Measurements from ENCODE around the gene ATP8B3. TPM values are rescaled to one million over a fixed set of nuclear protein-coding genes. Genes with fewer than 3 reads are reported as not detected.
A peak's percentile ranks its signal among the peaks of the same experiment; 100 is the strongest.

The ATP8B3 gene
- total RNA-seq, 1 experiment from 2014 or later: 9.6 TPM

DNA sequence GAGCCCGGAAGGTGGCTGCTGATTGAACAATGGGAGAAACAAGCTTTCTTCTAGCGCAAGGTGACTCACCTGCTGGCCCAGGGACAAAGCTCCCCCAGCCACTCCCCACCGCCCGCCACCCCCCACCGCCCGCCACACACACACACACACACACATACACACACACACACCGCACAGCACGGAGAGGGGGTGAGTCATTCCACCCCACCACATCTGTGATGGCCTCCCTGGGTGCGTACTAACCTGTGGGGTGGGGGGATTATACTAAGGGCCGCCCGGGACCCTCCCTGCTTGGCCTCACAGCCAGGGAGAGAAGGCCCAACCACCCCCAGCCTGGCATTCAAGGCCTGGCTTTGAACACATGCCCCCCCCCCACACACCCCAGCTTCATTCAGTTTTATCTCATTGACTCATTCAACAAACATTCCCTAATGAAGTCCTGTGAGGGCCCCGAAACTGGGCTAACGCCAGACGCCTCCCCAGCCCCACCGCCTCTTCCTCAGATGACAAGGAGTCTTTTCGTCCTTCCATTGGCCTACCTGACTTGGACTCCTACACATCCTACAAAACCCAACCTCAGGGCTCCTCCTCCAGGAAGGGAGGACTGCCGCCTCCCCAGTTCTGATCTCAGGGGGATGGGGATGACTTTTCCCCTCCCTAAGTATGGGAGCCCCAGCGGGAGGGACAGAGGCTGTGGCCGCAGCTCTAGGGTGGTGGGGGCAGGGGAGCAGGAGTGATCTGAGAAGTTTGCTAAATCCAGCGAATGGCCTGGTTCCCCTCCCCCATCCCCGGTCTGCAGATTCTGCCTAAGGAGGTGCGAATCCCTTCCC lies 64.6 kb downstream of the ATP8B3 start:
- H3K27me3 Mint-ChIP-seq (ENCODE audit: low read depth): peaks cover 95% of the 10 kb centered on the region
- DNase-seq: peak; percentile 85
- H3K18ac ChIP-seq (ENCODE audit: insufficient read length, low read depth, low read length): no peak overlapping the region

More for the DNA sequence above, 64.6 kb downstream of the ATP8B3 start:
- H3K14ac ChIP-seq (ENCODE audit: insufficient read depth, low read length): no peak overlapping the region
- H3K56ac ChIP-seq (ENCODE audit: insufficient read length, low read depth, low read length): no peak overlapping the region
- no peak overlapping the region for H3K27ac ChIP-seq (ENCODE audit: insufficient read length, low read depth, low read length)
- no peak overlapping the region for H3T11ph ChIP-seq (ENCODE audit: low read length)
- H3K9ac ChIP-seq (ENCODE audit: extremely low read depth, insufficient read length, low read length): no peak overlapping the region
- H3K79me2 ChIP-seq (ENCODE audit: insufficient read depth, low read length): no peaks in the 10 kb centered on the region
- peak overlapping the region; percentile 52 for H3K4me2 ChIP-seq (ENCODE audit: insufficient read depth, insufficient read length, low read length)
- H3K4ac ChIP-seq (ENCODE audit: low read depth, low read length): no peak overlapping the region
- no peak overlapping the region for H4K5ac ChIP-seq (ENCODE audit: insufficient read length, low read depth, low read length)
- no peak overlapping the region for H4K91ac ChIP-seq (ENCODE audit: insufficient read length, low read depth, low read length)
- H3K79me1 ChIP-seq (ENCODE audit: insufficient read depth, low read depth, low read length, poor library complexity, severe bottlenecking): no peaks in the 10 kb centered on the region
- H2AFZ ChIP-seq (ENCODE audit: low read length): no peak overlapping the region
- H3K23me2 ChIP-seq (ENCODE audit: insufficient read length, low read depth, low read length, poor library complexity, severe bottlenecking): peaks cover 22% of the 10 kb centered on the region
- no peak overlapping the region for H4K8ac ChIP-seq (replicated peaks; ENCODE audit: insufficient read length, low read depth, low read length)
- TF ChIP-seq, protein P1, sequence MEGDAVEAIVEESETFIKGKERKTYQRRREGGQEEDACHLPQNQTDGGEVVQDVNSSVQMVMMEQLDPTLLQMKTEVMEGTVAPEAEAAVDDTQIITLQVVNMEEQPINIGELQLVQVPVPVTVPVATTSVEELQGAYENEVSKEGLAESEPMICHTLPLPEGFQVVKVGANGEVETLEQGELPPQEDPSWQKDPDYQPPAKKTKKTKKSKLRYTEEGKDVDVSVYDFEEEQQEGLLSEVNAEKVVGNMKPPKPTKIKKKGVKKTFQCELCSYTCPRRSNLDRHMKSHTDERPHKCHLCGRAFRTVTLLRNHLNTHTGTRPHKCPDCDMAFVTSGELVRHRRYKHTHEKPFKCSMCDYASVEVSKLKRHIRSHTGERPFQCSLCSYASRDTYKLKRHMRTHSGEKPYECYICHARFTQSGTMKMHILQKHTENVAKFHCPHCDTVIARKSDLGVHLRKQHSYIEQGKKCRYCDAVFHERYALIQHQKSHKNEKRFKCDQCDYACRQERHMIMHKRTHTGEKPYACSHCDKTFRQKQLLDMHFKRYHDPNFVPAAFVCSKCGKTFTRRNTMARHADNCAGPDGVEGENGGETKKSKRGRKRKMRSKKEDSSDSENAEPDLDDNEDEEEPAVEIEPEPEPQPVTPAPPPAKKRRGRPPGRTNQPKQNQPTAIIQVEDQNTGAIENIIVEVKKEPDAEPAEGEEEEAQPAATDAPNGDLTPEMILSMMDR (conservative IDR thresholded peaks at IDR 0.05): no peak
- no peaks in the 10 kb centered on the region for H3K9me3 ChIP-seq (ENCODE audit: control insufficient read depth, low read depth, low read length)
- H2AK5ac ChIP-seq (ENCODE audit: insufficient read length, low read length): no peak overlapping the region
- no peak overlapping the region for H2BK12ac ChIP-seq (ENCODE audit: insufficient read length, low read depth, low read length)
- H3K4me1 ChIP-seq (ENCODE audit: insufficient read depth, low read length): no peaks in the 10 kb centered on the region; the same call in 1 of the 2 replicates
- Mint-ChIP-seq H3K27ac (no peak overlapping the region), H3K4me1 (peaks cover 9 to 22% of the 10 kb centered on the region in 2 experiments), H3K9me3 (no peaks in the 10 kb centered on the region; a peak in 1 of 5 replicates), H3K4me3 (peak overlapping the region; percentile 51 to 83), H3K36me3 (ENCODE audit: insufficient read depth in 1 of 3, low read depth in 3 of 3) (no peaks in the 10 kb centered on the region)
- no peak overlapping the region for H2BK120ac ChIP-seq (ENCODE audit: low read depth, low read length, poor library complexity, severe bottlenecking)
- no peak overlapping the region for H2BK5ac ChIP-seq (ENCODE audit: insufficient read length, low read length)
- no CpG with 5 or more reads among the region's 22 CpGs for WGBS (ENCODE audit: extremely low coverage, insufficient read length, low lambda C conversion rate)
- H3K23ac ChIP-seq (ENCODE audit: insufficient read length, low read depth, low read length): no peak overlapping the region
- H2BK20ac ChIP-seq (ENCODE audit: low read depth, low read length, poor library complexity, severe bottlenecking): no peak overlapping the region
- no peak overlapping the region for H2BK15ac ChIP-seq (ENCODE audit: low read depth, low read length)
- H4K20me1 ChIP-seq (ENCODE audit: control insufficient read depth, insufficient read depth, insufficient read length): no peaks in the 10 kb centered on the region
- peaks cover 68% of the 10 kb centered on the region for H3K27me3 ChIP-seq (ENCODE audit: insufficient read depth, low read length)

All from H9 (cell line).